Common myeloid progenitor, CD34-positive (primary cell): ENCODE results near the gene ETV7.
A peak's percentile ranks its signal among the peaks of the same experiment; 100 is the strongest.

ENCODE experiments used
- CTCF ChIA-PET: fragments of 350-600 bp; sonication (Branson Sonifier 250); formaldehyde crosslinking; loops from one replicate; lab custom pipeline; 2021; ENCODE audit warnings: antibody characterized with exemption; lab: Charles Lee
- POLR2A ChIA-PET: fragments of 350-600 bp; sonication (Branson Sonifier 250); formaldehyde crosslinking; loops from one replicate; lab custom pipeline; 2021; ENCODE audit warnings: antibody characterized with exemption; lab: Charles Lee
- DNase-seq, 3 donors: peaks; one replicate each; pipeline versions ENCODE4 v3.0.0 to v3.0.0-alpha.2; 2013
- H3K27ac ChIP-seq, 2 experiments: 1 replicate in 1 of 2; 2 replicates in 1 of 2; pipeline ENCODE4 v1.7.0; 2013; ENCODE audit warnings: inconsistent platforms in 2 of 2, low read length in 2 of 2, mild to moderate bottlenecking in 2 of 2, low read depth in 1 of 2, moderate library complexity in 1 of 2; ENCODE audit not compliant: severe bottlenecking in 2 of 2, insufficient read depth in 1 of 2, poor library complexity in 1 of 2
- H3K27me3 ChIP-seq, 5 experiments: replicated peaks in 2 of 5; 1 replicate in 3 of 5; 2 replicates in 2 of 5; pipeline versions ENCODE4 v1.6.1 to v1.7.0; 2013; ENCODE audit warnings: low read length in 4 of 5, mild to moderate bottlenecking in 2 of 5, moderate library complexity in 2 of 5, inconsistent platforms in 1 of 5; ENCODE audit not compliant: insufficient read depth in 5 of 5, control insufficient read depth in 4 of 5
- H3K36me3 ChIP-seq, 4 experiments: 1 replicate in 2 of 4; 2 replicates in 2 of 4; pipeline versions ENCODE4 v1.6.1 to v1.7.0; 2013; ENCODE audit warnings: low read length in 3 of 4, control low read depth in 1 of 4, mild to moderate bottlenecking in 1 of 4; ENCODE audit not compliant: control insufficient read depth in 4 of 4, insufficient read depth in 4 of 4
- H3K4me1 ChIP-seq, 4 experiments: 1 replicate in 3 of 4; 2 replicates in 1 of 4; pipeline versions ENCODE4 v1.6.1 to v1.7.1; 2013; ENCODE audit warnings: low read length in 3 of 4, mild to moderate bottlenecking in 3 of 4, control low read depth in 1 of 4, inconsistent platforms in 1 of 4, moderate library complexity in 1 of 4; ENCODE audit not compliant: control insufficient read depth in 4 of 4, insufficient read depth in 4 of 4; ENCODE audit errors: control extremely low read depth in 1 of 4
- H3K4me3 ChIP-seq, 7 experiments: 1 replicate in 4 of 7; 2 replicates in 3 of 7; pipeline versions ENCODE4 v1.5.1 to v1.7.0; 2013; ENCODE audit warnings: mild to moderate bottlenecking in 7 of 7, low read length in 6 of 7, moderate library complexity in 6 of 7, inconsistent platforms in 2 of 7, low read depth in 2 of 7, control low read depth in 1 of 7; ENCODE audit not compliant: insufficient read depth in 4 of 7, control insufficient read depth in 1 of 7; ENCODE audit errors: extremely low read depth in 1 of 7
- H3K9me3 ChIP-seq, 5 experiments: 1 replicate in 4 of 5; 2 replicates in 1 of 5; pipeline versions ENCODE4 v1.6.1 to v1.7.1; 2013; ENCODE audit warnings: low read length in 4 of 5, mild to moderate bottlenecking in 2 of 5, inconsistent platforms in 1 of 5, low read depth in 1 of 5, moderate library complexity in 1 of 5; ENCODE audit not compliant: control insufficient read depth in 4 of 5, insufficient read depth in 2 of 5; ENCODE audit errors: control extremely low read depth in 1 of 5
- WGBS: methylation state at CpG from one replicate; pipeline ENCODE4 v1.1.5; 2013; ENCODE audit not compliant: insufficient coverage; 5-methylcytosine and 5-hydroxymethylcytosine counted together

Gene ETV7

DNA sequence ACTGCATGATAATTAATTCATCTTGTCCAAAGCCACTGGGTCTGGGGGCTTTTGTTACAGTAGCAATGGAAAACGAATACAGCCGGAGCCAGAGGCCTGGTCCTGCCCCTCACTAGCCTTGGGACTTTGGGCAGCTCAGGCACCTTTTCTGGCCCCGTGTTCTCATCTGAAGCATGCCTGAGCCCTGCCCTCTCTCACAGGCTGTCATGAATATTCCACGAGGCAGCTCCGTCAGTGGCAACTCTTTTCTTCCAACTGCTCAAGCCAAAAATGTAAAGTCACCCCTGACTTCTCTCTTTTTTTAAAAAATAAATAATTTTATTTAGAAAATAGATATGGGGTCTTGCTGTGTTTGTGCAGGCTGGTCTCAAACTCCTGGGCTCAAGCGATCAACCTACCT, 56.1 kb downstream of the ETV7 start:
- H3K4me3 ChIP-seq: no peak overlapping the region
- CTCF ChIA-PET: interaction anchor here (1.2 to 1.7 kb wide), 2 partner anchors 21 to 25 kb away, joined by 3 to 4 read pairs; no protein-coding TSS in a partner anchor
- POLR2A ChIA-PET: no interaction called here
- H3K27me3 ChIP-seq: peaks cover 0 to 15% (median 10%) of the 10 kb centered on the region in 5 experiments
- no peak overlapping the region for H3K27ac ChIP-seq
- no peaks in the 10 kb centered on the region for H3K36me3 ChIP-seq
- no peaks in the 10 kb centered on the region for H3K9me3 ChIP-seq
- WGBS: 100% methylated on average over 4 of the region's 6 CpGs
- no peak for DNase-seq
- peaks cover 0 to 7% (median 2%) of the 10 kb centered on the region in 4 experiments for H3K4me1 ChIP-seq

DNA sequence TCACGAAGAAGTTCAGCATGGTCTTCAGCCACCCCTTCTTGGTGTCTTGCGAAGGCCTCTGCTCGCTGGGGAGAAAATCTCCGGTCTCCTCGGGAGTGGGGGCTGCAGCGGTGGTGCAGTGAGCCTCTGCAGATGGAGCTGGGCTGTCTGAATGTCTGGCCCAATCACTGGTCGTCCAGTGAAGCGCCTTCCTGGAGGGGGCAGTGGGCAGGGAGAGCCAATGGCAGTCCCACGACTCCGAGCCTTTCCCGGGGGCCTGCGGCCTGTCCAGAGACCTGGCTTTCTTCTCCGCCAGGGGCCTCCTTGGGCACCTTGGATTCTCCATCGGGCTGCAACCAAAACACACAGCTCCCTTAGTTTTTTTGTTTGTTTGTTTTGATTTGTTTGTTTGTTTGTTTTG, 57.1 kb downstream of the ETV7 start:
- 99% methylated on average over 12 of the region's 14 CpGs for WGBS
- ChIA-PET POLR2A (interaction anchor here (0.6 kb wide), 1 partner anchor 544 kb away, joined by 4 read pairs; no protein-coding TSS in a partner anchor), CTCF (interaction anchor here (0.6 to 2.1 kb wide), 7 partner anchors 11 to 439 kb away, joined by 3 to 6 read pairs (median 3); no protein-coding TSS in a partner anchor)
- H3K36me3 ChIP-seq: no peaks in the 10 kb centered on the region
- peaks cover 0 to 15% (median 10%) of the 10 kb centered on the region in 5 experiments for H3K27me3 ChIP-seq
- no peaks in the 10 kb centered on the region for H3K9me3 ChIP-seq
- no peak for DNase-seq
- H3K4me3 ChIP-seq: no peak overlapping the region
- no peak overlapping the region for H3K27ac ChIP-seq
- peaks cover 0 to 7% (median 2%) of the 10 kb centered on the region in 4 experiments for H3K4me1 ChIP-seq

DNA sequence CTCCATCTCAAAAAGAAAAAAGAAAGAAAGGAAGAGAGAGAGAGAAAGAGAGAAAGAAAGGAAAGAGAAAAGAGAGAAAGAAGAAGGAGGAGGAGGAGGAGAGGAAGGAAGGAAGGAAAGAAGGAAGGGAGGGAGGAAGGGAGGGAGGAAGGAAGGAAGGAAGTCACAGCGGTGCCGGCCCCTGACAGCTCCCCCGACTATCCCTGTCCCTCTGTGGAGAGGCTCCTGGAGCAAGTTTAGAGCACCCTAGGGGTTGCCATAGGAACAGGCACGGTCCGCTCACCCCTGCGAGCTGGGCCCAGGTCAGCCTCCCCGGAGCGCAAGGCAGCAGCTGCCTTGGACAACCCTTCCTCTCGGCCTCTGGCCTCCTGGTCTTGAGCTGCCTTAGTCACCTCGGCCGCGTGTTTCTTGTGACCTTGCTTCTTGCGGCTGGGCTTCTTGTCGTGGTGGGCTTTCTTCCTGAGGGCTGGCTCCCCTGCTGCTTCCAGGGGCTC, 57.6 kb downstream of the ETV7 start:
- H3K9me3 ChIP-seq: no peaks in the 10 kb centered on the region
- DNase-seq: no peak
- no peak overlapping the region for H3K4me3 ChIP-seq
- peaks cover 0 to 7% (median 2%) of the 10 kb centered on the region in 4 experiments for H3K4me1 ChIP-seq
- ChIA-PET POLR2A (interaction anchor here (0.6 kb wide), 1 partner anchor 544 kb away, joined by 4 read pairs; no protein-coding TSS in a partner anchor), CTCF (interaction anchor here (0.6 to 2.5 kb wide), 6 partner anchors 11 to 440 kb away, joined by 3 to 10 read pairs (median 4); no protein-coding TSS in a partner anchor)
- H3K27ac ChIP-seq: no peak overlapping the region
- WGBS: 81% methylated on average over 12 of the region's 14 CpGs
- peaks cover 0 to 12% (median 7%) of the 10 kb centered on the region in 5 experiments for H3K27me3 ChIP-seq
- H3K36me3 ChIP-seq: no peaks in the 10 kb centered on the region

GRCh38 chr6:36328600-36328999, 58.9 kb downstream of the ETV7 start:
- POLR2A ChIA-PET: no interaction called here

DNA sequence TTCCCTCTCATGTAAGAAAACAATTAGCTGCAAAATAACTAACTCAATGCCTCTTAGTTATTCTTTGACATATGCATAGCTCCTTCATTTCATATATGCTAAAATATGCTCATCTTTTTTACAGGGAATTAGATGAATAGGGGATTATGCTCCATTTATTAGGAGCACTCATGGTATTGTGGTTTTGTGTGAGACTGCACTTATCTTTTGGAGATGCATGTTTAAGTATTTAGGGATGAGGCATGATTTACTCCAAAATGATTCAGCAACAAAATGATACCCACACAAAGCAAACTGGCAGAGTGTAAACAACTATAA, 59.6 kb downstream of the ETV7 start:
- Histone ChIP-seq H3K4me3 (no peak overlapping the region), H3K36me3 (no peaks in the 10 kb centered on the region), H3K27ac (no peak overlapping the region), H3K4me1 (peaks cover 0 to 4% (median 1%) of the 10 kb centered on the region in 4 experiments), H3K27me3 (peaks cover 0 to 1% (median 0%) of the 10 kb centered on the region in 5 experiments), H3K9me3 (no peaks in the 10 kb centered on the region)
- POLR2A ChIA-PET: no interaction called here
- DNase-seq: no peak
- CTCF ChIA-PET: interaction anchor here (0.6 to 2.5 kb wide), 4 partner anchors 9 to 129 kb away, joined by 3 to 10 read pairs (median 4); no protein-coding TSS in a partner anchor

More at GRCh38 chr6:36328600-36328999, 58.9 kb downstream of the ETV7 start:
- Histone ChIP-seq H3K4me3 (no peak overlapping the region), H3K27me3 (peaks cover 0 to 6% (median 0%) of the 10 kb centered on the region in 5 experiments), H3K36me3 (no peaks in the 10 kb centered on the region), H3K27ac (no peak overlapping the region), H3K4me1 (peaks cover 0 to 4% (median 1%) of the 10 kb centered on the region in 4 experiments), H3K9me3 (no peaks in the 10 kb centered on the region)
- CTCF ChIA-PET: interaction anchor here (0.9 to 2.5 kb wide), 4 partner anchors 9 to 26 kb away, joined by 4 to 10 read pairs (median 6); no protein-coding TSS in a partner anchor
- DNase-seq: no peak
- WGBS: 93% methylated on average over 5 of the region's 7 CpGs

GRCh38 chr6:36327226-36327918, 60.1 kb downstream of the ETV7 start:
- Histone ChIP-seq H3K4me3 (no peak overlapping the region), H3K27me3 (peaks cover 0 to 1% (median 0%) of the 10 kb centered on the region in 5 experiments), H3K27ac (no peak overlapping the region), H3K36me3 (no peaks in the 10 kb centered on the region), H3K9me3 (no peaks in the 10 kb centered on the region), H3K4me1 (peaks cover 0 to 4% (median 1%) of the 10 kb centered on the region in 4 experiments)
- peak in 2 of 3 donors; percentile 32 to 46 for DNase-seq
- WGBS: 100% methylated on average over 1 of the region's 6 CpGs
- ChIA-PET CTCF (interaction anchor here (0.6 to 2.5 kb wide), 5 partner anchors 8 to 129 kb away, joined by 3 to 10 read pairs (median 4); no protein-coding TSS in a partner anchor), POLR2A (no interaction called here)
